ENCODE data around the gene ACR.
A peak's percentile ranks its signal among the peaks of the same experiment; 100 is the strongest.

ACR gene

GRCh38 chr22:50737728-50738648 is at the start of gene ACR:
Gene ACR (plus strand): TSS chr22:50738204. CDS start chr22:50738236, 32 bp downstream.
- no peak for DNase-seq

GRCh38 chr22:50688448-50688847 is 49.6 kb upstream of the ACR start:
- no peak for DNase-seq

- no peak for DNase-seq
These were observed 46.5 kb upstream of the ACR start for GRCh38 chr22:50691521-50691920.

- no peak for DNase-seq
These were observed 44.5 kb upstream of the ACR start for GRCh38 chr22:50693462-50693861.

- DNase-seq, result no peak
These were observed 43.9 kb upstream of the ACR start for GRCh38 chr22:50694099-50694605.

- DNase-seq, result no peak
These were observed 43.1 kb upstream of the ACR start for GRCh38 chr22:50694766-50695420.

GRCh38 chr22:50695421-50696250 is 42.4 kb upstream of the ACR start:
- DNase-seq, result peak; percentile 76

- no peak for DNase-seq
These were observed 41.7 kb upstream of the ACR start for GRCh38 chr22:50696251-50696798.

- no peak for DNase-seq
These were observed 41.0 kb upstream of the ACR start for GRCh38 chr22:50696799-50697561.

- DNase-seq, result no peak
These were observed 40.1 kb upstream of the ACR start for GRCh38 chr22:50697667-50698506.

GRCh38 chr22:50698546-50698945 is 39.5 kb upstream of the ACR start:
- DNase-seq, result no peak

GRCh38 chr22:50699001-50699755 is 38.8 kb upstream of the ACR start:
- no peak for DNase-seq

GRCh38 chr22:50699756-50700386 is 38.1 kb upstream of the ACR start:
- no peak for DNase-seq

- DNase-seq, result no peak
These were observed 37.5 kb upstream of the ACR start for GRCh38 chr22:50700387-50701075.

GRCh38 chr22:50701076-50701419 is 37.0 kb upstream of the ACR start:
- no peak for DNase-seq

- no peak for DNase-seq
These were observed 36.4 kb upstream of the ACR start for GRCh38 chr22:50701428-50702154.

GRCh38 chr22:50702261-50702671 is 35.7 kb upstream of the ACR start:
- no peak for DNase-seq
